Omental fat pad (tissue), 4 donors: ENCODE measurements around the gene CNTNAP2. TPM values are rescaled to one million over a fixed set of nuclear protein-coding genes. Genes with fewer than 3 reads are reported as not detected.

Source experiments
- ATAC-seq: fragments of 150-250 bp; one replicate; pipeline ENCODE4 v1.9.1; 2016; ENCODE audit warnings: mild to moderate bottlenecking, moderate library complexity; ENCODE audit not compliant: low FRiP score
- DNase-seq: peaks from one replicate; pipeline ENCODE4 v3.0.0-alpha.2; 2019; ENCODE audit warnings: low spot score
- total RNA-seq, 4 donors: library from RNA; depleted of rRNA; stranded (reverse); fragments of >200 nt; gene quantifications; one replicate each; pipeline ENCODE4 v1.1.0, GENCODE V29; 2016
- TF ChIP-seq, protein P1 (sequence below), 3 donors: fragments of 450-650 bp; IDR thresholded peaks; one replicate each; pipeline ENCODE4 v1.5.1; 2016 to 2017; ENCODE audit warnings: antibody characterized with exemption in 3 of 3, mild to moderate bottlenecking in 3 of 3, moderate library complexity in 2 of 3

CNTNAP2 gene
- total RNA-seq, 4 donors from 2014 or later, result 0.38 to 1.5 (median 1.1) TPM; not detected in 1

DNA sequence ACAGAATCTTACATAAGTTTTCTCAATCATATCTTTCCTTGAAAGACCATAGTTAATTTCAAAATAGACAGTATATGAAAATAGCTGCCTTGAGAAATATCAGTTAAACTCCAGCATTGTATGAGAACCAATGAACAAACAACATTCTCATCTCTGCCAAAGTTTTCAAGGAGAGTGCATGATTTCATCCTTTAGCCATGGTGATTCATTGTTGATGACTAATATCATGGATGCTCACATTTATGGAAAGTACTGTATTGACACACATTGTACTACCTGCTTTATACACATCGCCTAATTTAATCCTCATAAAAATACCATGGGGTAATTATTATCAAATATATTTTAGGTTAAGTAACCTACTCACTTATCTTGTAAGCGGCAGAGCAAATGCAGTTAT lies 250.3 kb downstream of the CNTNAP2 start:
- DNase-seq (no peak), ATAC-seq (peak; percentile 75)
- TF ChIP-seq, protein P1, sequence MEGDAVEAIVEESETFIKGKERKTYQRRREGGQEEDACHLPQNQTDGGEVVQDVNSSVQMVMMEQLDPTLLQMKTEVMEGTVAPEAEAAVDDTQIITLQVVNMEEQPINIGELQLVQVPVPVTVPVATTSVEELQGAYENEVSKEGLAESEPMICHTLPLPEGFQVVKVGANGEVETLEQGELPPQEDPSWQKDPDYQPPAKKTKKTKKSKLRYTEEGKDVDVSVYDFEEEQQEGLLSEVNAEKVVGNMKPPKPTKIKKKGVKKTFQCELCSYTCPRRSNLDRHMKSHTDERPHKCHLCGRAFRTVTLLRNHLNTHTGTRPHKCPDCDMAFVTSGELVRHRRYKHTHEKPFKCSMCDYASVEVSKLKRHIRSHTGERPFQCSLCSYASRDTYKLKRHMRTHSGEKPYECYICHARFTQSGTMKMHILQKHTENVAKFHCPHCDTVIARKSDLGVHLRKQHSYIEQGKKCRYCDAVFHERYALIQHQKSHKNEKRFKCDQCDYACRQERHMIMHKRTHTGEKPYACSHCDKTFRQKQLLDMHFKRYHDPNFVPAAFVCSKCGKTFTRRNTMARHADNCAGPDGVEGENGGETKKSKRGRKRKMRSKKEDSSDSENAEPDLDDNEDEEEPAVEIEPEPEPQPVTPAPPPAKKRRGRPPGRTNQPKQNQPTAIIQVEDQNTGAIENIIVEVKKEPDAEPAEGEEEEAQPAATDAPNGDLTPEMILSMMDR (IDR thresholded peaks at IDR 0.05), result no peak

DNA sequence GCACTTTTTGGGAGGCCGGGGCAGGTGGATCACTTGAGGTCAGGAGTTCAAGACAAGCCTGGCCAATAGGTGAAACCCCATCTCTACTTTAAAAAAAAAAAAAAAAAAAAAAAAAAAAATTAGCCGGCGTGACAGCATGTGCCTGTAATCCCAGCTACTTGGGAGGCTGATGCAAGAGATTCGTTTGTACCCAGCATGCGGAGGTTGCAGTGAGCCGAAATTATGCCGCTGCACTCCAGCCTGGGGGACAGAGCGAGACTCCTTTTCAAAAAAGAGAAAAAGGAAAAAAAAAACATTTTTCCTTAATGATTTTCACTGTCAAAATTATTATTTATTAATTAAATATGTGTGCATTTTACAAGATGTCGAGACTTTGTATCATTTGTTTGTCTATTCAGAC lies 253.6 kb downstream of the CNTNAP2 start:
- TF ChIP-seq, protein P1 (IDR thresholded peaks at IDR 0.05), result no peak
- ATAC-seq (no peak), DNase-seq (no peak)

- DNase-seq (no peak), ATAC-seq (no peak)
- TF ChIP-seq, protein P1 (IDR thresholded peaks at IDR 0.05), result no peak
These were observed 258.6 kb downstream of the CNTNAP2 start for GRCh38 chr7:146375170-146375569.

- TF ChIP-seq, protein P1 (IDR thresholded peaks at IDR 0.05), result no peak
- ATAC-seq, result no peak
- DNase-seq, result no peak
These were observed 261.6 kb downstream of the CNTNAP2 start for GRCh38 chr7:146378196-146378595.

DNA sequence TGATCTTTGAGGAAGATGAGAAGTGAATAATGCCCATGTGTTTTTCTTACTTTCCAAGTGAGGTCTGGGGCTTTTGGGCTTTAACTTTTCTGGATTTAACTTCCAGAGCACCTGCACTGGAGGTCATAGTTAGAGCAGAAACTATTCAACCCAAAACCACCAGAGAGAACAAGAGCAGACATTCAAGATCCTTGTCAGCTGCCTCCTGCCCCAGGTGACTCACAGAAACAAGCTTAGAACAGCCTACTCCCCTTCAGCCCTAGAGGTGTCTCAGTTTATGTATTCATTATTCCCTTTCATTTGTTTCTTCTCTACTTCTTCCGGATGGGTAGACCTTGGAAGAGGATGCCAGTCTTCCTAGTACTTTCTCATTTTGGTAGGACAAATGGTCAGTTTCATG lies 270.5 kb downstream of the CNTNAP2 start:
- no peak for ATAC-seq
- TF ChIP-seq, protein P1 (IDR thresholded peaks at IDR 0.05), result no peak

GRCh38 chr7:146388928-146389327 lies 272.3 kb downstream of the CNTNAP2 start:
- DNase-seq, result no peak
- TF ChIP-seq, protein P1 (IDR thresholded peaks at IDR 0.05), result no peak

More for the DNA sequence above, 270.5 kb downstream of the CNTNAP2 start:
- DNase-seq, result no peak

GRCh38 chr7:146393346-146393745 lies 276.7 kb downstream of the CNTNAP2 start:
- TF ChIP-seq, protein P1 (IDR thresholded peaks at IDR 0.05), result no peak
- no peak for ATAC-seq
- DNase-seq, result no peak

More at GRCh38 chr7:146388928-146389327, 272.3 kb downstream of the CNTNAP2 start:
- no peak for ATAC-seq
